NOMO-1 treated with dmso at 0.1 percent for 144 hours (cell line): ENCODE results near the gene FAM161A.

Source experiments
- DNase-seq: peaks from one replicate; lab custom pipeline; 2025; ENCODE audit not compliant: unreplicated experiment; lab: John Stamatoyannopoulos, UW

Gene FAM161A

GRCh38 chr2:61787941-61788563 lies 65.8 kb downstream of the FAM161A start:
- no peak for DNase-seq

GRCh38 chr2:61786876-61787275 lies 67.0 kb downstream of the FAM161A start:
- no peak for DNase-seq

GRCh38 chr2:61785583-61785982 lies 68.3 kb downstream of the FAM161A start:
- DNase-seq: no peak

DNA sequence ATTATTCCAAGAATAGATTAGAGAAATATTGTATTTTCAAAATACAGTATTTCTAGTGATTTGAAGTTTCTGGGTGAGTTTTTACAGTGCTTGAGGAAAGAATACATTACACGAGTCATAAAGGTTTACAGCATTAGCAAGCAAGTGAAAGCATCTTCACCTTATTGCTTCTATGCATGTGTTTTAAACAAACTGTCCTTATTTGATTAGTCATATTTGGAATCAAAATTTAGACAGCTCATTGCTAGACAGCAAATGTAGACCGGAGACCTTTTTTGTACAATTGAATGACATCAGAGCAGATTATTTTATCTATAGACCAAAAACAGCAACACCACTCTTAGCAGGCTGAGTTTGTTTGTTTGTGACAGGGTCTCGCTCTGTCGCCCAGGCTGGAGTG lies 69.2 kb downstream of the FAM161A start:
- DNase-seq: no peak

- peak; percentile 23 for DNase-seq
These were observed 77.8 kb downstream of the FAM161A start for GRCh38 chr2:61775956-61776570.
